HG02571 (cell line): ENCODE data around the gene MPP3.

Experiments used
- ATAC-seq: cut with Tn5 transposase; IDR thresholded peaks from one replicate; pipeline ENCODE4 v1.9.1; 2021; ENCODE audit warnings: mild to moderate bottlenecking, moderate library complexity; ENCODE audit not compliant: unreplicated experiment

The MPP3 gene

GRCh38 chr17:43753493-43754129 lies 79.3 kb downstream of the MPP3 start:
- ATAC-seq: no peak
